Measurements from ENCODE around the gene SYNPO2L. TPM values are rescaled to one million over a fixed set of nuclear protein-coding genes. Genes with fewer than 3 reads are reported as not detected.
"Not testable (repeated sequence)": the region's sequence is repeated elsewhere in the genome, so short reads cannot be mapped to it uniquely, and the experiment has no call there.

SYNPO2L gene
- under 1 TPM in 2 of 7 donors, not detected in 5; 0.19 to 0.23 TPM for total RNA-seq
- under 1 TPM; 0.02 to 0.06 (median 0.04) TPM for polyA plus RNA-seq
- long read RNA-seq, donor 1, result 0 reads
- long read RNA-seq, donor 2, result 0 reads

- Histone ChIP-seq H3K9me3 (no peaks in the 10 kb centered on the region), H3K27ac (no peak within 1 kb of the TSS), H3K4me3 (no peak within 1 kb of the TSS), H3K4me1 (peaks cover 0 to 4% (median 0%) of the 10 kb centered on the region in 6 donors), H3K36me3 (no peaks in the 10 kb centered on the region), H3K27me3 (replicated peaks in 1 of 7) (no peaks in the 10 kb centered on the region)
- 52 to 74% (median 64%) methylated on average over 5 of the region's 5 CpGs for WGBS, 5 donors
- intact Hi-C loops (cut with DNase I; ENCODE audit: low total_unique reads), result no loop called here
- TF ChIP-seq CTCF (IDR thresholded peaks at IDR 0.05 in 8 of 11, conservative IDR thresholded peaks at IDR 0.05 in 3 of 11), result no peak
- no peak for TF ChIP-seq POLR2AphosphoS5 (IDR thresholded peaks at IDR 0.05)
- no peak for TF ChIP-seq POLR2A (IDR thresholded peaks at IDR 0.05)
- no peak for DNase-seq
Observed at GRCh38 chr10:73655990-73656298, at the start of gene SYNPO2L. SYNPO2L (minus strand) TSS chr10:73656029; CDS start chr10:73655922, 107 bp downstream.

GRCh38 chr10:73703924-73704323 is 48.1 kb upstream of the SYNPO2L start:
- H3K4me1 ChIP-seq; DNase-seq; intact Hi-C loops (cut with DNase I; ENCODE audit: low total_unique reads); H3K27ac ChIP-seq; H3K4me3 ChIP-seq; H3K9me3 ChIP-seq; H3K27me3 ChIP-seq (replicated peaks in 1 of 7): not testable (repeated sequence)
- peaks cover 0 to 40% (median 0%) of the 10 kb centered on the region in 6 donors for H3K36me3 ChIP-seq

- H3K27ac ChIP-seq; intact Hi-C loops (cut with DNase I; ENCODE audit: low total_unique reads); H3K9me3 ChIP-seq; H3K4me1 ChIP-seq; H3K4me3 ChIP-seq; DNase-seq; H3K27me3 ChIP-seq (replicated peaks in 1 of 7): not testable (repeated sequence)
- H3K36me3 ChIP-seq, result peaks cover 0 to 40% (median 0%) of the 10 kb centered on the region in 6 donors
- WGBS, 5 donors, result 86 to 100% (median 96%) methylated on average over 2 of the region's 2 CpGs
Observed at GRCh38 chr10:73698819-73699218, 43.0 kb upstream of the SYNPO2L start.

GRCh38 chr10:73697675-73698159 is 41.9 kb upstream of the SYNPO2L start, which contains the start of gene AGAP5:
AGAP5 (minus strand) TSS chr10:73698109; CDS start chr10:73697755, 354 bp downstream.
- 85 to 96% (median 94%) methylated on average over 4 to 16 of the region's 16 CpGs for WGBS, 5 donors
- H3K4me3 ChIP-seq; H3K27me3 ChIP-seq (replicated peaks in 1 of 7); H3K27ac ChIP-seq; DNase-seq; H3K9me3 ChIP-seq; H3K4me1 ChIP-seq; intact Hi-C loops (cut with DNase I; ENCODE audit: low total_unique reads): not testable (repeated sequence)
- H3K36me3 ChIP-seq, result peaks cover 0 to 45% (median 0%) of the 10 kb centered on the region in 6 donors

GRCh38 chr10:73695302-73695701 is 39.5 kb upstream of the SYNPO2L start:
- H3K9me3 ChIP-seq; H3K4me1 ChIP-seq; intact Hi-C loops (cut with DNase I; ENCODE audit: low total_unique reads); H3K27me3 ChIP-seq (replicated peaks in 1 of 7); DNase-seq; H3K4me3 ChIP-seq; H3K27ac ChIP-seq: not testable (repeated sequence)
- H3K36me3 ChIP-seq, result peaks cover 0 to 51% (median 0%) of the 10 kb centered on the region in 6 donors

- intact Hi-C loops (cut with DNase I; ENCODE audit: low total_unique reads); H3K4me1 ChIP-seq; H3K4me3 ChIP-seq; DNase-seq; H3K27ac ChIP-seq; H3K27me3 ChIP-seq (replicated peaks in 1 of 7); H3K9me3 ChIP-seq: not testable (repeated sequence)
- peaks cover 0 to 49% (median under 1%) of the 10 kb centered on the region in 6 donors for H3K36me3 ChIP-seq
- 95 to 97% (median 95%) methylated on average over 6 of the region's 6 CpGs for WGBS, 5 donors
Observed at GRCh38 chr10:73690755-73691154, 34.9 kb upstream of the SYNPO2L start.

GRCh38 chr10:73689596-73689995 is 33.8 kb upstream of the SYNPO2L start:
- H3K36me3 ChIP-seq, result peaks cover 0 to 54% (median 1%) of the 10 kb centered on the region in 6 donors
- WGBS, 5 donors, result 96 to 100% (median 97%) methylated on average over 5 to 25 of the region's 28 CpGs
- H3K27ac ChIP-seq; H3K4me1 ChIP-seq; H3K4me3 ChIP-seq; H3K27me3 ChIP-seq (replicated peaks in 1 of 7); H3K9me3 ChIP-seq; DNase-seq; intact Hi-C loops (cut with DNase I; ENCODE audit: low total_unique reads): not testable (repeated sequence)

- H3K27ac ChIP-seq; H3K27me3 ChIP-seq (replicated peaks in 1 of 7); H3K4me3 ChIP-seq; H3K9me3 ChIP-seq; DNase-seq; H3K4me1 ChIP-seq; intact Hi-C loops (cut with DNase I; ENCODE audit: low total_unique reads): not testable (repeated sequence)
- WGBS, 5 donors, result 89 to 94% (median 92%) methylated on average over 1 of the region's 1 CpG
- H3K36me3 ChIP-seq, result peaks cover 0 to 39% (median 1%) of the 10 kb centered on the region in 6 donors
Observed at GRCh38 chr10:73687641-73688040, 31.8 kb upstream of the SYNPO2L start.

GRCh38 chr10:73674546-73674945 is 18.7 kb upstream of the SYNPO2L start:
- H3K4me1 ChIP-seq; DNase-seq; intact Hi-C loops (cut with DNase I; ENCODE audit: low total_unique reads); H3K27me3 ChIP-seq (replicated peaks in 1 of 7); H3K27ac ChIP-seq; H3K9me3 ChIP-seq; H3K4me3 ChIP-seq: not testable (repeated sequence)
- WGBS, 5 donors, result 80 to 100% (median 92%) methylated on average over 1 to 15 of the region's 20 CpGs
- peaks cover 0 to 15% (median 0%) of the 10 kb centered on the region in 6 donors for H3K36me3 ChIP-seq

GRCh38 chr10:73668378-73668777 is 12.5 kb upstream of the SYNPO2L start:
- WGBS, 5 donors, result 83 to 98% (median 94%) methylated on average over 2 to 4 of the region's 4 CpGs
- DNase-seq; H3K27me3 ChIP-seq (replicated peaks in 1 of 7); intact Hi-C loops (cut with DNase I; ENCODE audit: low total_unique reads); H3K36me3 ChIP-seq; H3K4me1 ChIP-seq; H3K4me3 ChIP-seq; H3K9me3 ChIP-seq; H3K27ac ChIP-seq: not testable (repeated sequence)
